NCI-H2081 treated with DMSO at 0.1 percent for 48 hours (cell line): ENCODE data around the gene LRRC19.

ENCODE experiments used
- DNase-seq: peaks from one replicate; lab custom pipeline; 2025; lab: John Stamatoyannopoulos, UW

LRRC19 gene, protein sequence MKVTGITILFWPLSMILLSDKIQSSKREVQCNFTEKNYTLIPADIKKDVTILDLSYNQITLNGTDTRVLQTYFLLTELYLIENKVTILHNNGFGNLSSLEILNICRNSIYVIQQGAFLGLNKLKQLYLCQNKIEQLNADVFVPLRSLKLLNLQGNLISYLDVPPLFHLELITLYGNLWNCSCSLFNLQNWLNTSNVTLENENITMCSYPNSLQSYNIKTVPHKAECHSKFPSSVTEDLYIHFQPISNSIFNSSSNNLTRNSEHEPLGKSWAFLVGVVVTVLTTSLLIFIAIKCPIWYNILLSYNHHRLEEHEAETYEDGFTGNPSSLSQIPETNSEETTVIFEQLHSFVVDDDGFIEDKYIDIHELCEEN

DNA sequence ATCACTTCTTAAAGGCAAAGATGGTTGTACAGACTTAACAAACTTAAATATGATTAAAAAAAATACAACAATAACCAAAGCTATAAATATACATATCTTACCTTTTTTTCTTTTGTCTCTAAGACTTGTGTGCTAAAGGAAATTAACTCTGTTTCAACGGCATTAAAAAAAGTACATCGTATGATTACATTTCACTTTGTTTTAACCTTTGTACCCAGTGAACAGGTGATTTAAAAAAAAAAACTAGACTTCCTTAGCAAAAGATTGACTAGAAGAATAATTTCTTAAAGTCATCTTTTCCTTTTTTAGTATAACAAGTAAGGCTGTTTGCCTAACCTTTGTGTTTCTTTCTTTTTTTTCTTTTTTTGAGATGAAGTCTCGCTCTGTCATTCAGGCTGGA, at the start of gene LRRC19:
Gene LRRC19, minus strand, starts transcription at position 182 of the 400 bp plus-strand sequence. CDS start 5,978 bp downstream, outside the sequence.
- DNase-seq: no peak

DNA sequence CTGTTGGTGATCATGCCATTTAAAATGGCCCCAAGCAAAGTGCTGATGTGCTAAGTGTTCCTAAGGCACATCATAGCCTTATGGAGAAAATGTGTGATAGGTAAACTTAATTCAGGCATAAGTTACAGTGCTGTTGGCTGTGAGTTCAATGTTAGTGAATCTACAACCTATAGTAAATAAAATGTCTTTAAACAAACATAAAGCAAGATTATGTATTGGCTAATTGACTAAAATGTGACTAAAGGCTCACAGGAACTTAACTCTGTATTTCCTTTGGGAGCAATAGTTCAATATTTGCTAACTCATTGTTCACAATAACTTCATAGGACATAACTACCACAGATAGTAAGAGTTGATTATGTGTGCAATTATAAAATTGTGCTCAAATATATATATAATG, 49.4 kb upstream of the LRRC19 start:
- DNase-seq: no peak

DNA sequence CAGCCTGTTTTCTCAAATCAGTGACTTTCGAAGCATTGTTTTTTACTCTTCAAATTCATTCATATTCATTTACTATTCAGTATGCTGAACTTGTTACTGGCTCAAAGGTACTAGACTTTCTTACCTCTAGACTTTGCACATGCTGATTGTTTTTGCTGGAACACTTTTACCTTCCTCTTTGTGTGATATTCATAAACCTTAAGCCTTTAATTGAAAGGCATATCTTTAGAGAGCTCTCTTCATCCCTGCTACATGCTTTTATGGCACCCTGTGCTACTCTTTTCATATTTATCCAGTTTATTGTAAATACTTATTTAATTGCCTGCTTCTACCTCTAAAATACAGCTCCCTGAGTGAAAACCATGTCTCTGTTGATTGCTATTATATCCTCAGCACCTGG, 48.7 kb upstream of the LRRC19 start:
- no peak for DNase-seq

DNA sequence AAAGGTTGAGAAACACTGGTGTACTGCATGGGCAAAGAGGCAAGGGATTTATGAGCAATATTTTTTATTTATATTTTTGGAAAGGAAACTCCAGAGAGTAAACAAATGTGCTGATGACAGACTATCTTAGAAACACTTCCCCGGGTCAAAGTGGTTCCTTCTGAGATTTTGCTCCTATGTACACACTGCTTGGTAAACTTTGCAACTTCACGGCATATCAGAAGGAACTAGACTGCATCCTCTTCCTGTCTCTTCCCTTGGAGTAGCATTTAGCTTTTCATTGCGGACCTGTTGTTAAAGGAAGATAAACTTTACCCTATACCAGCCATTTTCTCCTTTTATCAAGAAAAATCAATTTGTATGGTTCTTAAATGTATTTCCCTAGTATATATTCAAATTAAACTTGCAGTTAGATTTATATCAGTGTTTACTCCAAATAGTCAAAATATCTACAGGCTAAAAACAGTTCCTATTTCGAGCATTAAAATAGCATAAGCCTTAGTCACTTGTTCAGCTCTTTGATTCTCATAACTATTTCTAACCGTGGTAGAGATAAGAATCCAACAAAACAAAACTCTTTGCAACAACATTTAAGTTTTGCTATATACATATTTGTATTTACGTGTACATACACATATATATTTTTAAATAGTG, 48.0 kb upstream of the LRRC19 start:
- no peak for DNase-seq

DNA sequence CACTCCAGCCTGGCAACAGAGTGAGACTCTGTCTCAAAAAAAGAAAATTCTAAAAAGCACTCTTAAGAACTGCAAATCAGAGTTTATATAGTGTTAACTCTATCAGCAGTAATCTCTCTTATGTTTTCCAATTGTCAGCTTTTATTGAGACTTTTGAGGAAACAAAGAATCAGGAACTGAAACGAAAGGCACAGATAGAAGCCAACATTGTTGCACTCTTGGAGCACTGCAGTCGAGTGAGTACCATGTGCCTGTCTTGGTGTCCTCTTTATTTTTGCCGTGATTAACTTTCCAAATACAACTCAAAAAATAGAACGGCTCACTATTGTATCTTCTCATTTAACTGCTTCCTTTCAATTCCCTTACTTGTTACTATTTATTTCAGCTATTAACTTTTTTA, 41.7 kb upstream of the LRRC19 start:
- no peak for DNase-seq

DNA sequence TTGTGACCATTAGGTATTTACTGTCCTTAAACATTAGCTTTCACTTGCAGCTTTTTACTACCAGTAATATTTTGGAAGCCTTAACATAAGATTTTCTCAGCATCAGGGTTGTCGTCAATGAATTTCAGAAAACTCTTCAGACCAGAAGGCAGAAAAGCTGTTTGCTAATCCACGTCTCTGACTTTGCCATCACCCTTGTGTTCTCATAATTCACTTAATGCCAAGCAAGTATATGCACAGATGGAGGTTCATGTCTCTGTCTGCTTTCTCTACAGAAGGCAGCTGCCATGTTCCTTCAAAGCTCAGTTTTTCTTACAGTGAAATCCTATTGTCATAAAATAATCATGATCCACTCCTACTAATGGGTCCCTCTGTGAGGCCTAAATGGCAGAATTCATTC, 37.7 kb upstream of the LRRC19 start:
- no peak for DNase-seq

DNA sequence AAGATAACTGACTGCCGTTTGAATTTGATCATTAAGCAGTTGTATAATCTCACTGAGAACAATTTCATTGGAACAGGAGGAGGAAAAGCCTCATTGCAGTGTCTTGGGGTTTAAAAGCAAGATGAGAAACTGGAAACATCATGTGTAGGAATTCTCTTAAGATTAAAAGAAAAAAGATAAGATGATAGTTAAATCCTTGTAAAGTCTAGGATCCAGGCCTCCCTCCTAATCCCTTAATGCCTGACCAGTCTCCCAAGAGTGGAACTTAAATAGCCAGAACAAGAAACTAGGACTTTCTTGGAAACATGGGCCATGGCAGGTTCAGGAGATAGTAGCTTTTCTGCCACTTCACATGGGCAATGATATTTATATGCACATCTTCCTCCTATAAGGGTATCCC, 37.0 kb upstream of the LRRC19 start:
- no peak for DNase-seq

DNA sequence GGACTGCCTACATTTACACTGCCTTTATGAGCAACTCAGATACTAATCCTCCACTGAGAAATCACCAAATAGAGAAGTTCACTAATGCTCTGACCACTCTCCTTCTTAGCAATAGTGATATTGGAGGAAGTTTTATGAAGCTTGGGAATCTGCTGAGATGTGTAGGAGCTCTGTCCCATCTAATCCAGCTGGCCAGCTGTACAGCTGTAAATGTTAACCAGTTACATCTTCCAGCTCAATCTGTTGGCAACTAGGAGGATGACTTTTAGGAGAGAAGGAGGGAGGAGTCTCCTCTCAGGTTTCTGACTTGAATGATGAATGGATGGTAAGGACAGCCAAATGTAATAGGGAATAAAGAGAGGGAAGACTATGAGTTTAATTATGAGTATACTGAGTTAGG, 36.3 kb upstream of the LRRC19 start:
- no peak for DNase-seq

DNA sequence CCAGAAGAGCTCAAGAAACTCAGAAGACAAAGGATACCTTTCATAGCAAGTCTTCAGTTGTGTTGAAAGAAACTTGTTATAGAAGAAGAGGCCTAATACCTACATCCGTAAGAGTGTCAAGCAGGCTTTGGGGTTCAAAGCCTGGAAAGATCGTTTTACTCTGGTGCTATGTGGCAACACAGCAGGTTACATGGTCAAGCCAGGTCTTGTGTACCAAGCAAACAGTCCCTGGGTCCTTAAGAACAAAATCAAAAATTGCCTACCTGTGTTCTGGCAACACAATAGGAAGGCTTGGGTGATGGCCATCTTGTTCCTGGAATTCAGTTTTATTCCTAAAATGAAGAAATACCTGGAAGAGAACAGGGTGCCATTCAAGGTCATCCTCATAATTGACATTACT, 32.0 kb upstream of the LRRC19 start:
- no peak for DNase-seq

DNA sequence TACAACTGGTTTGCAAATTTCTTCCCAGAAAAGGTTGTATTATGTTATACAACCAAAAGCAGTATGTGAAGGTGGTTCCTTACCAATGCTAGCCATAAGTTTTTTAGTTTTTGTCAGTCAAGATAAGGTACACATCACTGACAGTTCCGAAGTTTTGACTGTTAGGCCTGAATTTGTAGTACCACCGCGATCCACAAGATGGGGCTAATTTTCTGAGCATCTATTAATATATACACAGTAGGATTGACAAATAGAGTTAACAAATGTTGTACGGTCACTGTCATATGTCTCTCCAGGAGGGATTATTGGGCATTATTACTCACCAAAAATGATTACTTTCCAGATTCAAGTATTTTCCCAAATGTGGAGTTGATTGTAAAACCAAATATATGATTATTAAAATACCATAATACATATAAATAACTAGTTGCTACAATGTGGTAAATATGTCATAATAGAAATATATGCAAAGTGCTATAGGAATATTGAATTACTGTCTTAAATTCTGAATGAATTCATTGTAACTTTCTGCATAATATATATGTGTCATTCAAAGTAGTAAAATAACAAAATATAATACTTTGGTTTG, 28.4 kb upstream of the LRRC19 start:
- no peak for DNase-seq

DNA sequence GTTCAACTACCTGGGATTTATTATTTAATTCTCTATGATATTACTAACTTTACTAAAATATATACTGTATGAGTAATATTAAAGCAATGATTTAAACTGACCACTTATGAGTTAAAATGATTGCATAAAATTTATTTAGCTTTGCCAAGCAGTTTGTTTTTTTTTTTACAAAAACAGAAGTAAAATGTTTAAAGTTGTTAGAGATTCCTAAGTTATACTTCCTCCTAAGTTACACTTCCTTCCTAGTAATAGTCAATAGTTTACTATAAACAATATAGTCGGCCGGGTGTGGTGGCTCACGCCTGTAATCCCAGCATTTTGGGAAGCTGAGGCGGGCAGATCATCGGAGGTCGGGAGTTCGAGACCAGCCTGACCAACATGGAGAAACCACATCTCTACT, 23.7 kb upstream of the LRRC19 start:
- no peak for DNase-seq

DNA sequence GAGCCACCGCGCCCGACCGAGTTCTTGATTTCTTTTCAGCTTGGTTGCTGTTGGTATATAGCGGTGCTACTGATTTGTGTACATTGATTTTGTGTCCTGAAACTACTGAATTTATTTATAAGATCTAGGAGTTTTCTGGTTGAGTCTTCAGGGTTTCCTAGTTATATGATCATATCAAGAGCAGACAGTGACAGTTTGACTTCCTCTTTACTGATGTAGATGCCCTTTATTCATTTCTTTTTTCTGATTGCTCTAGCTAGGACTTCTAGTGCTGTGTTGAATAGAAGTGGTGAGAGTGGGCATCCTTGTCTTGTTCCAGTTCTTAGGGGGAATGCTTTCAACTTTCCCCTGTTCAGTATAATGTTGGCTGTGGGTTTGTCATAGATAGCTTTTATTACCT, 17.4 kb upstream of the LRRC19 start:
- no peak for DNase-seq

DNA sequence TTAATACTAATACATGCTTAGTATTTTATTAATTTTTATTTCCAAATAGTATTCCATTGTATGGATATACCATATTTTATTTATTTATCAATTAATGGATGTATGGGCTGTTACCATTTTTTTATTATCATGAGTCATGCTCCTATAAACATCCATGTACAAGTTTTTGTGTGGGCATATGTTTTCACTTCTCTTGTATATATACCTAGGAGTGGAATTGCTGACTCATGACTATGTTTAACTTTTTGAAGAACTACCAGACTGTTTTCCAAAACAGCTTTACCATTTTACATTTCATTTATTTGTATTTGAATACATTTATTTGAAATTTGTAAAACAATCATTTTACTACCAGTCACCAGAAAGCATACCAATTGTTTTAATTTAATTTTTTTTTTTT, 14.1 kb upstream of the LRRC19 start:
- DNase-seq: no peak

DNA sequence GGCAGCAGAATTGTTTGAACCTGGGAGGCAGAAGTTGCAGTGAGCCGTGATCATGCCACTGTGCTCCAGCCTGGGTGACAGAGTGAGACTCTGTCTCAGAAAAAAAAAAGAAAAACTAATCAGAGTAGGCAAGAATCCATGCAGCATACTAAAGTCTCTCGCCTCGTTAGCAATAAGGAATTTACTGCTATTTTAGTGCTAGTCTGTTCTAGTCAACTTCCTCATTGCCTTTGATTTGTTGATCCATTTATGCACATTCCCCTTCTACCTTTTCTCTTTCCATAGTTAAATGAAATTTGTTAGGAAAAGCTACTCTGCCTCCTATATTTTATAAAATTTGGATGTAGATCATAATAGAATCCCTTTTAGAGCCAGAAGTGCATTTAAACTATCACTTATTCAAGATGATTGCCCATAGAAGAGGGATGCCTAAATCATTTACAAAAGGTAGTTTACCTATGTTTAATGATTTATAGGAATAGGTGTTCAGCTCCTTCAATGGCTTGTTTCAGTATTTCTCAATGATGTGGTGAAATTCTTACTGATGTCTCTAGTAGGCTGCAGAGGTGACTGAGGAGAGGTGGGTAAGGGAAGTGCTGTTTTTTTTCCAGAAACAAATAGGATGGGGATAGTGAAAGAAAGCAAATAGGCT, 1.9 kb downstream of the LRRC19 start:
- DNase-seq: no peak

DNA sequence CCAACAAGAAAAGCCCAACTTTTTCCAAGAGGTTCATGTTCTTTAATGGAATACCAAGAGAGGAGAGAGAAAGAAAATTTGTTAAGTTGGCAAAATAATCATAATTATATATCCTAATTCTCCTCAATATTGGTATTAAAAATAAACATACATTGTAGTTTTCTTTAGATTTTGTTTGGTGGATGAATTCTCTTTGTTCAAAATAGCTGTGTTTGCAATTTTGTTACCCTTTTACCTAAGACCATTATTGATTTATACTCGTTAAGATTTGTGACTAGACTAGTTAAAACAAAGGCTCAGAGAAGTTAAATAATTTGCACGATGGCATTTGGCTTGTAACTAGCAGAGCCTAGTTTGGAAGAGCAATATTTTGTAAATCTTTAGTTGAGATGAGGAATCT, 9.7 kb downstream of the LRRC19 start:
- no peak for DNase-seq

DNA sequence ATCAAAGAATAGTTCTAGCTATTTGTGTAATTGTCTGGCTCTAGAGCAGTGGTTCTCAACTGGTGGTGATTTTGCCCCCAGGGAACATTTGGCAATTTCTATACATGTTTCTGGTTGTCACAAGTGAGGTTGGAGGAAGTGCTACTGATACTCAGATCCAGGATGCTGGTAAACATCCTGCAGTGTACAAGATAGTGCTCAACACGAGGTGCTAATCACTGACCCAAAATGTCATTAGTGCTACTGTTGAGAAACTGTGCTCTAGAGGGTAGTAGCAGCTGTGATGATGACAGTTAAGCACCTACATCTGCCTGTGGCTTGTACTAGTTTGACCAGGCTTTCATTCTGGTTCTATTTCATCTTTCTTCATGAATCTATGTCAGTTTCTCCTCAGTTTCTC, 22.1 kb downstream of the LRRC19 start:
- no peak for DNase-seq

DNA sequence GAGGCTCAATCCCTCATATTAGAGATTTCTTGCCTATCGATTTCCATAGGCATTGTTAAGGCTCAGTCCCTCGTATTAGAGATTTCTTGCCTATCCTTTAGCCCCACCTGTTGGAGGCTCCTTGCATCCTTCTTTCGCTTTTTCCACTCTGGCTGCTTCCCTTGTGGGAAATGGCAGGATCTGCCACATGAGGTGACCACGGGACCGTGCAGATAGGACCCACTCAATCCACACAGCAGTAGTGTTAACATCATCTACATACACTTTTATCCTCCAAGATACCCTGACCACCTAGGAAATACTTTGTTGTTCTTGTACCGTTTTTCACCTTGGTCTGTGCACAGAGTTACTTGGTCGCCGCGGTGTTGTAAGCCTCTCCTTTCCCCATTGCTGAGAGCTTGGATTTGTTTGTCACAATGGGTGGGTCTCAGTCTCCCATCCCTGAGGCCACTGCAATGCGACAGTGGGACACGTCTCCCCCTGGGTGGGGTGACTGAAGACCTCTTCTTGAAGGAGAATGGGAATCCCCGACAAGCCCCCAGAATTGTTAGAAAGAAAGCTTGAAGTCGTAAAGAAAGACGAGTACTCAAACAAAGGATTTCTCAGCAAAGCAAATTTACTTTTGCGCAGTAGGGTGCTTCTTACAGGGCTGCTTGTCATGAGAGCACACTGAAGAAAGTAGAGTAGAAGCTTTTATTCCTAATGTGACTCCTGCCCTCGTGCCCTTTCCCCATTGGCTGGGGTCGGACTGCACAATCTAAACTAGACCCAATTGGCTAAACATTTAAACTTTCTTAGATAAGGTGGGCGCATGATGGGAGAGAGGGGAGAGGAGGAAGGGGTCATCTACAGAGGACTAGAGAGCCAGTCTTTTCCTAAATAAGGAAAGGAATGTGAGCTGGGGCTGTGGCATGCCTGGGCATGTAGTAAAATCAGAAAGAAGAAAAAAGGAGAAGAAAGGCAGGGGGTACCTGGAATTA, 29.5 kb downstream of the LRRC19 start:
- DNase-seq: no peak

DNA sequence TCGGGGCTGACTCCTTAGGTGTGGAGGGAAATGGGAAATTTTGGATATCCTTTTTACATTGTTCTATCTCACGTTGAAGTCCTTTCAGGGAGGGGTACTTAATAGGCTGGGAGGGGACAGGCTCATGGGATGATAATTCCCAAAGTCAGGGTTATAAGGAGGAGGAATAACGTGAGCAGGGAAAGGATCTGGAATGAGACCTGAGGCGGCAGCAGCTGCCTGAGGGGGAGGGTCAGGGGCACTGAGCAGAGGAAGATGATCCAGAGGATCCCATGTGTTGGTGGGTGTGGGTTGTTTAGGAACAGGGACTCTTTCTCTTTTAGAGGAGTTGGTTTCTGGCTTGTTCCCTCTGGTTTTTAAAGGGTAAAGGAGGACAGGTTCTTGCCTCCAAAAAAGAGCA, 30.5 kb downstream of the LRRC19 start:
- DNase-seq: no peak

DNA sequence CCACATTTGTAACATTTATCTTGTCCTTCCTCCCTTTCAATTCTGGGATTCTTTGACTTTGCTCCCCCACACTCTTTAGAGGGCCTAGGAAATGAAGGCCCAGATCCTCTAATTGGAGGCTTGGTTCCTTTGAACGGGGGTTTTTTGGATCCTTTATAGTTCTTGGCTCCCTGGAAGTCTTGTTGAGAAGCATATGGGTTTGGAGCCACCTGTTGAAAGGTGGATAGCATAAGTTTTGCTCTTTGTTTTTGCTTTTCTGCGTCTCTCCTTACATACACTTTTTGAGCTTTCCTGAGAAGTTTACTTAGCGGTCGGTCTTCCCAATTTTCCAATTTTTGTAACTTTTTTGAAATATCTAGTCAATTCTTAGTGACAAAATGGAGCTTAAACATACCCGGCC, 31.5 kb downstream of the LRRC19 start:
- no peak for DNase-seq

DNA sequence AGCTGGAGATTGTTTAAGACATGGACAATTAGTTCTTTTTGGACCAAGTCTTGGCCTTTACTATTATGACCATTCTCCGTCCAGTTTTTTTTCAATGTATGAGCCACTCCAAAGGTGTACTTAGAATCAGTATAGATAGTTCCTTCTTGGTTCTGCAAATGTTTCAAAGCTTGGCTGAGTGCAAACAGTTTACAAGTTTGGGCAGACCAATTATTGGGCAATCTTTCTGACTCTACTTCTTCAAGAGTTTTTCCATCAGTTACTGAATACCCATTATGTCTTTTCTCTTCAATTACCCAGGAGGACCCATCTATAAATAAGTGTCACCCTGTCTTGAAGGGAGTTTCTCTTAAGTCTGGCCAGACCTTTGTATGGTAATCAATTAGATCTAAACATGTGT, 33.8 kb downstream of the LRRC19 start:
- no peak for DNase-seq

DNA sequence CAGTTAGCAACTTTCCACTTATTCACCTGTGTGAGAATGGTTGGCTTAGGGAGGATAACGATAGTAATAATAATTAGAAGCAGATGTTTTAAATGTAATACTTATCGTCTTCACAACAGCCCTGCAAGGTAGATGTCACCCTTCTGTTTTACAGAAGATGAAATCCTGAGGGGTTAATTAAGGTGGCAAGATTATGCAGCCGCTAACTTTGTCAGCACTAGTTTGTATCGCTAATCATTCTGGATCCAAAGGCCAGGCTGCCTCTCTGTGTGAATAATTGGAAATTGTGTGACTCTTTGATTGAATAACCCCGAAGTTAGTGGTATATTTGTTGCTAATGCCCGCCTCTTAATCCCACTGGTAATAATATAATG, 48.6 kb downstream of the LRRC19 start:
- DNase-seq: no peak
